ENCODE data around the gene RASL11B. TPM values are rescaled to one million over a fixed set of nuclear protein-coding genes. Genes with fewer than 3 reads are reported as not detected.

Gene RASL11B
- total RNA-seq, 3 donors from 2014 or later, result 3.1 to 4.9 TPM; not detected in 1

GRCh38 chr4:52884994-52885393 is 22.9 kb downstream of the RASL11B start:
- DNase-seq (ENCODE audit: low spot score in 2 of 2), result no peak
- H3K4me3 ChIP-seq, result no peak overlapping the region
- no peak for TF ChIP-seq POLR2A (IDR thresholded peaks at IDR 0.05)
- no peak for TF ChIP-seq POLR2AphosphoS5 (IDR thresholded peaks at IDR 0.05)
- TF ChIP-seq CTCF (IDR thresholded peaks at IDR 0.05), result no peak
- no peaks in the 10 kb centered on the region for H3K27me3 ChIP-seq
- H3K36me3 ChIP-seq, result no peaks in the 10 kb centered on the region
- H3K4me1 ChIP-seq, result no peaks in the 10 kb centered on the region
- no peak overlapping the region for H3K27ac ChIP-seq
- intact Hi-C loops (cut with DNase I; ENCODE audit: low total_unique reads), result no loop called here
- peaks cover 0 to 4% of the 10 kb centered on the region in 2 donors for H3K9me3 ChIP-seq

- Histone ChIP-seq H3K4me1 (no peaks in the 10 kb centered on the region), H3K9me3 (peaks cover 0 to 4% of the 10 kb centered on the region in 2 donors), H3K4me3 (no peak overlapping the region), H3K36me3 (no peaks in the 10 kb centered on the region), H3K27ac (no peak overlapping the region), H3K27me3 (no peaks in the 10 kb centered on the region)
- no peak for DNase-seq (ENCODE audit: low spot score in 2 of 2)
- TF ChIP-seq POLR2A (IDR thresholded peaks at IDR 0.05) (no peak), POLR2AphosphoS5 (IDR thresholded peaks at IDR 0.05) (no peak), CTCF (IDR thresholded peaks at IDR 0.05) (no peak)
- intact Hi-C loops (cut with DNase I; ENCODE audit: low total_unique reads), result no loop called here
Measured at GRCh38 chr4:52889354-52889753, 27.2 kb downstream of the RASL11B start.

- Histone ChIP-seq H3K4me3 (no peak overlapping the region), H3K9me3 (peaks cover 0 to 4% of the 10 kb centered on the region in 2 donors), H3K4me1 (no peaks in the 10 kb centered on the region), H3K36me3 (no peaks in the 10 kb centered on the region), H3K27ac (no peak overlapping the region), H3K27me3 (no peaks in the 10 kb centered on the region)
- intact Hi-C loops (cut with DNase I; ENCODE audit: low total_unique reads), result no loop called here
- TF ChIP-seq CTCF (IDR thresholded peaks at IDR 0.05) (no peak), POLR2AphosphoS5 (IDR thresholded peaks at IDR 0.05) (no peak), POLR2A (IDR thresholded peaks at IDR 0.05) (no peak)
- no peak for DNase-seq (ENCODE audit: low spot score in 2 of 2)
Measured at GRCh38 chr4:52889778-52890520, 27.8 kb downstream of the RASL11B start.

- no peak for TF ChIP-seq POLR2AphosphoS5 (IDR thresholded peaks at IDR 0.05)
- TF ChIP-seq CTCF (IDR thresholded peaks at IDR 0.05), result no peak
- no peak for TF ChIP-seq POLR2A (IDR thresholded peaks at IDR 0.05)
- Histone ChIP-seq H3K27ac (no peak overlapping the region), H3K9me3 (peaks cover 0 to 4% of the 10 kb centered on the region in 2 donors), H3K36me3 (no peaks in the 10 kb centered on the region), H3K4me3 (no peak overlapping the region), H3K27me3 (no peaks in the 10 kb centered on the region), H3K4me1 (no peaks in the 10 kb centered on the region)
- intact Hi-C loops (cut with DNase I; ENCODE audit: low total_unique reads), result no loop called here
- no peak for DNase-seq (ENCODE audit: low spot score in 2 of 2)
Measured at GRCh38 chr4:52890521-52890791, 28.3 kb downstream of the RASL11B start.

- intact Hi-C loops (cut with DNase I; ENCODE audit: low total_unique reads), result no loop called here
- H3K4me3 ChIP-seq, result no peak overlapping the region
- no peak for TF ChIP-seq POLR2AphosphoS5 (IDR thresholded peaks at IDR 0.05)
- no peak for TF ChIP-seq POLR2A (IDR thresholded peaks at IDR 0.05)
- TF ChIP-seq CTCF (IDR thresholded peaks at IDR 0.05), result no peak
Measured at GRCh38 chr4:52891743-52892142, 29.6 kb downstream of the RASL11B start.

More at GRCh38 chr4:52891743-52892142, 29.6 kb downstream of the RASL11B start:
- no peak for DNase-seq (ENCODE audit: low spot score in 2 of 2)
- Histone ChIP-seq H3K36me3 (no peaks in the 10 kb centered on the region), H3K27ac (no peak overlapping the region), H3K9me3 (no peaks in the 10 kb centered on the region), H3K4me1 (no peaks in the 10 kb centered on the region), H3K27me3 (no peaks in the 10 kb centered on the region)

Data from breast epithelium (tissue), 4 donors.